NCI-H1092 treated with DMSO at 0.1 percent for 48 hours (cell line): Measurements from ENCODE around the gene FAM135A.

Experiments
- DNase-seq: peaks from one replicate; lab custom pipeline; 2025; lab: John Stamatoyannopoulos, UW

The FAM135A gene

DNA sequence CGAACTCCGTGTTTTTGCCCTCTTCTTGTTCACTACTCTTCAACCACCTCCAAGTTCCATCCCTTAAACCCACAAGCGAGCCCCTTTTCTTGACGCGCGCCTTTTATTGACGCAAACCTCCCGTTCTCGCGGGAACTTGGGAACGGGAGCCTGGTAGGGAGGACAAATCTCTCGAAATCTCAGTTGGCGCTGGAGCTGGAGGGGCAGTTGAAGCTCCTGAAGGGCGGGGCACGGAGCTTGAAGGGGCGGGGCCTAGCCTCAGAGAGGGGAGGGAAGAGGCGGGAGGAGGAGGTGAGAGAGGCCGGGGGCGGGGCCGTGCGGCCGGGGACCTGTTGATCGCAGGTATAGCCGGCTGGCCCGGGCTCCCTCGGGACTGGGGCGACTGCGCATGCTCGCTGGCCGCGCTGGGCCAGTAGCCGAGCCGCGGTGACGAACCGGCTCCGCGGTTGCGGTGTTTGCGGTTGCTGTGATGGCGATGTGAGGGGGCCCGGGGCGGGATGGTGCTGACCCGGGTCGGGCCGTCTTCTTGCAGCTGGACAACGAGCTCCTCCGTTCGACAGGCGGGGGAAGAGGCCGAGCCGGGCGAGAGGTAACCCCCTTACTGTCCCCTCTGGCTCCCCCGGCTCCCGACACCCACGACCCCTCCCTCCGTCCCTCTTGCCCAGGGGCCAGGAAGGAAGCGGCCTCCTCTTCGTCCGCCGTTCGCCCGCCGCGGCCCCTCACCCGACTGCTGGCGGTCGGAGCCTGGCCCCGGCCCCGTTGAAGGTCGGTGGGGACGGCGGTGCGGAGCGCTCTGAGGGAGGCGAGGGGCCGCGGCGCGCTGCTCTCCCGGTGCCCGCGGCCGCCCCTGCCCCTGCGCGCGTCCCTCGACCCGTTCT lies at the start of gene FAM135A:
FAM135A (plus strand) TSS at position 395 of the 878 bp plus-strand sequence. CDS start 14,835 bp downstream, outside the sequence.
- DNase-seq: peak; percentile 96

DNA sequence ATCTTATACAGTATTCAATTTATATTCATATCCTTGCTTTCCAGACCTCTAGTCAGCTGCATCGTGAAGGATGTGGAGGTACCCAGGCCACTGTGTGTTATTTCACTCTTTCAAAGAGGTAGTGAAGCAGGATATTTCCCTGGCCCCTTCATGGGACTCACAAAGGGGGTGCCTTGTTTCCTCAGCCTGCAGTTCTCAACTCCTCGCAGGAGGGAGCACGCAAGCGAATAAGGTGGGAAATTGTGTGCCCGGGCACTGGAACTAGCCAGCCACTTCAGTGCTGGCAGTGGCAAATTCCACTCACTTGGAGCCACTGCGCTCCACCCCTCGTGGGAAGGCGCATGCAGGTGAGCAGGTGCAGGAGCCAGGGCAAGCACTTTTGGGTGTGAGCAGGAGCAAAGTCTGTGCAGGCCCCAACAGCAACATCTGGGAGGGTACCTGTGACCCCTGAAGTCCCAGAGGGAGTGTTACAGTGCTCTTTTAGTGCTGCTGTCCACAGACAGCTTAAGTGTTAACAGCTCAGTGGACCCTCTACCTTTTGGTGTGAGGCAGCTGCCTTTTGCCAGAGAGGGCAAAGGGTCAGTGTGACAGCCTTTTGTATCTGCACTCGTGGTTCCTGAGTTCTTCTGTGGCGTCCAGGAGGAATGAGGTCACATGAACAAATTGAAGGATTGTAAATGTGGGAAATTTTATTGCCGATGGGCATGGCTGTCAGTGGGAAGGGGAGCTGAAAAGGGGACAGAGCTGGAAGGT lies 49.4 kb upstream of the FAM135A start:
- DNase-seq: no peak

- DNase-seq: peak; percentile 33
These were observed 43.9 kb upstream of the FAM135A start for GRCh38 chr6:70369332-70369950.

GRCh38 chr6:70370496-70370895 lies 42.8 kb upstream of the FAM135A start:
- no peak for DNase-seq

- peak; percentile 47 for DNase-seq
These were observed 41.7 kb upstream of the FAM135A start for GRCh38 chr6:70371454-70372105.

DNA sequence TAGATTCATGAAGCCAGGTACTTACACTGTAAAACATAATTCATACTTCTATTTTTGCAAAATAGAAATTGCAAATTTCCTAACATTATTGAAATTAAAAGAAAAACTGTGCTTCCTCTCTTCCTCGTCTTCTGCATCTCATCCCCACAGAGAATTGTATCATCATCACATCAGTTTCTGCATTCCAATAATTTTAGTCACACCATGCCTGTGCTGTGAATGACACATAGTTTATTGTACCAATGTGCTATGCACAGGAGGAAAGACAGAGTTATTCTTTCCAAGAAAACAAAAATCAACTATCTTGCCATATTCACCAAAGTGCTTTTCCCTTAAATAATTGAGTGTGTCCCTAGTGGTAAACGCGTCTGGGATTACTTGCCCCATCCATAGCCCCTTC lies 38.1 kb upstream of the FAM135A start:
- DNase-seq: no peak

DNA sequence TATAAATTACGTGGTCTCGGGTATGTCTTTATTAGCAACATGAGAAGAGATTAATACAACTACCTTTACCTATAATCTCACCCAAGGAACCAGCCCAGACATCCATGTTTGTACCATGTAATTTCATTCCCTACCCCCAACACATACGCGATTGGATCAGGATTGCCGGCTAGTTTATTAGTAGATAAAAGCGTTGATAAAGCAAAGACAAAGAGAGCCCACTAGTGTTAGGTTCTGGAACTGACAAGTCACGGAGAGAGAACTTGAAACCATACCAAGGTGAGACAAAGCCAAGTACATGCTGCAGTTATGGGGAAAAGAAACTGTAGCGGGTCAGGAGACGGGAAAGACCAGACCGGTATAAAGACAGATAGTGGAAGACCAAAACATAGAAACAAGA lies 37.4 kb upstream of the FAM135A start:
- DNase-seq: no peak

DNA sequence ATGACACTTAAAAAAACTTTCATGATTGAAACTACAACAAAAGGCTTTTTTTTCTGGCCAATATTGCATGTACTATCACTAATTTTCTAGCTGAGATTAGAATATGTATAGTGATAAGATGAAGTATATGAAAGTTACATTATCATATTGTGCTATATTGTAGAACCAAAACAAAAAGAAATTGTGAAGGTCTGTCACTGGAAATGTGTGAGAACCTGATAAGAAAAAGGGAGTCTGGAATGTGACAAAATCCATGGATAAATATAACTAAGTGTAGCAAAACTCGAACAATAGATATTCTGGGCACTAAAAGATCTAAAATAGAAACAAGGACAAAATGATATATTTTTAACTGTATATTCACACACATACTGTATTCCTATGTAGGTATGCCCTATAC lies 36.7 kb upstream of the FAM135A start:
- DNase-seq: no peak

GRCh38 chr6:70377372-70377771 lies 35.9 kb upstream of the FAM135A start:
- no peak for DNase-seq

GRCh38 chr6:70379473-70380013 lies 33.8 kb upstream of the FAM135A start:
- no peak for DNase-seq

- DNase-seq: no peak
These were observed 33.1 kb upstream of the FAM135A start for GRCh38 chr6:70380252-70380651.

- no peak for DNase-seq
These were observed 32.4 kb upstream of the FAM135A start for GRCh38 chr6:70380771-70381416.

- no peak for DNase-seq
These were observed 31.9 kb upstream of the FAM135A start for GRCh38 chr6:70381417-70381782.

DNA sequence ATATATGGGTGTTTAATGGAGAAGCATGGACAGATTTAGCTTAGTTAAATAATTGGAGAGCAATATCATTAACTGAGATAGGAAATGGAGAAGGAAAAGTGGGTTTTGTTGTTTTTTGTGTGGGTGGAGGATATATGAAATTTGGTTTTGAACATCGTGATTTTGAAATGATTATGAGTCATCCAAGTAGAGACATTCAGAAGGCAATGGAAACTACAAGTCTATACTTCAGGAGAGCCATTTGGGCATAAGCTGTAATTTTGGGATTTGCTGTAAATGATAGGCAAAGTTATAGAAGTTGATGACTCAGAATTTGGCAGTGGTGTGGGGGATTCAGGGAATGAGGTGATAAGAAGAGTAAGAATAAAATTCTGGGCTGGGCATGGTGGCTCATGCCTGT lies 27.4 kb upstream of the FAM135A start:
- no peak for DNase-seq

- no peak for DNase-seq
These were observed 24.5 kb upstream of the FAM135A start for GRCh38 chr6:70388814-70389213.

DNA sequence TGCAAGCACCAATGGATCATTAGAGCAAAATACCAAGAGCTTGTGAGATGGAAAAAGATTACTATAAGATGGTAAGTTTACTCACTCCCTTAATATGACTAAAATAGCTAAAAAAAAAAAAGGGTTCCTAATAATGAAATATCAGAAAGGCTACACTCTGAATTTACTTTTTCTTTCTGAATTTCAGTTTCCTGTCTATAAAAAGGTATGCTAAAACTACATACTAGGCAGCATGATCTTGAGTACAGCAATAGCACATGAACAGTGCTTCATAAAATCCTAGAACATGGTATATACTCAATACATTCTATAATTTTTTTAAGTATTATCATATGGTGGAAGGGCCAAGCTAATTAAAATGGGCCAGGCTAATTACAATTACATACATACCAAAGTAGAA lies 24.0 kb upstream of the FAM135A start:
- DNase-seq: no peak

DNA sequence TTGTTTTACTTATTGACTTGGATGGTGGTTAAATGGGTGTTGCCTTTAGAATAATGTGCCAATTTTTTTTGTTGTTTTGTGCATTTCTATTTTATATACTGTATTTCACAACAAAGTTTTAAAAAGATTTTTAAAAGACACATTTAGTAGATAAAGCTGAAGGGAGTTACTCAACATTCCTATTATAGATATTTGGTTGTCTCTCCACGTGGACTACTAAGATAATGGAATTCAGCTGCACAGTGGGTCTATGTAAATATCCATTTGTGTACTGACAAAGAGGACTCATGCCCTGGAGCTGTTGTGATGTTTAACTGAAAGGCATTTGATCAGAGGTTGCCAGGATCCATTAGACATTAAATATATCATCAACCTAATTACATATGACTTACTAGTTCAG lies 23.2 kb upstream of the FAM135A start:
- no peak for DNase-seq

- no peak for DNase-seq
These were observed 21.8 kb upstream of the FAM135A start for GRCh38 chr6:70391492-70391891.

- DNase-seq: no peak
These were observed 18.6 kb upstream of the FAM135A start for GRCh38 chr6:70394518-70395300.

- no peak for DNase-seq
These were observed 18.0 kb upstream of the FAM135A start for GRCh38 chr6:70395301-70395672.

DNA sequence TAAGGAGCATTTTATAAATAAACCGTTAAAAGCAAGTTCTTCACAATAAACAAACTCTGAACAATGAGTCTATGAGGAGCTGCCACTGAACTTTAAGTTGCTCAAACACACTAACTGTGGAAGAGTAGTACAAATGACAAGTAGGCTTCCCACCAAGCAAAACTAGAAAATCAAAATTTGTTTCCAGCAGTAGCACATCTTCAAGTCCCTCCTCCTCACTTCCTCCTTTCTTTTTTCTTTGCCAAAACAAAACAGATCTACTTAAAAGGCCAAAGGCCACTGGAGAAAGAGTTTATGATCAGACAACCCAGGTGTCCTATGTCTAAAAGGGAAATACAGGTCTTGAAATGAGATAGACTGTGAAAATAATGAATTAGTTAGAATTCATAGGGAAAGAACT lies 17.1 kb upstream of the FAM135A start:
- no peak for DNase-seq
